K562 (cell line): ENCODE measurements around the gene TUT4. TPM values are rescaled to one million over a fixed set of nuclear protein-coding genes. Genes with fewer than 3 reads are reported as not detected.
A peak's percentile ranks its signal among the peaks of the same experiment; 100 is the strongest.

Experiments used
- ATAC-seq: fragments of 200-7000 bp; cut with Tn5 transposase; 3 replicates; pipeline ENCODE4 v1.9.1; 2020; ENCODE audit warnings: moderate library complexity
- BruUV-seq: library from RNA; stranded (reverse); fragments of 400-500 nt; replicated peaks from 2 replicates; lab custom pipeline; 2021; lab: Mats Ljungman, UMichigan
- CTCF ChIA-PET: fragments of 300-600 bp; formaldehyde crosslinking; extraction: SDS; loops from one replicate; lab custom pipeline; 2021; ENCODE audit warnings: low intra/inter-chr PET ratio; lab: Yijun Ruan, JAX
- POLR2A ChIA-PET: fragments of 300-600, 350-650 bp; sonication (Branson Sonifier 250); formaldehyde crosslinking; extraction: SDS; loops from one replicate; lab custom pipeline; 2021; ENCODE audit warnings: antibody characterized with exemption, inconsistent platforms; lab: Yijun Ruan, JAX
- DNase-seq, 4 experiments: peaks; one replicate each; pipeline versions ENCODE4 v3.0.0 to v3.0.0-alpha.2; 2011 to 2018; ENCODE audit warnings: low spot score in 3 of 4, mixed read lengths in 3 of 4; ENCODE audit errors: extremely low read depth in 1 of 4
- FAIRE-seq: peaks from 2 replicates; lab custom pipeline; 2011; peaks lifted over from hg19 to GRCh38; lab: Jason Lieb, UNC
- H2AFZ ChIP-seq: 2 replicates; pipeline ENCODE4 v1.6.0; 2011; ENCODE audit warnings: low read depth, low read length, control low read depth, inconsistent platforms
- H3K27ac ChIP-seq: fragments of 200-600 bp; 3 replicates; pipeline ENCODE4 v1.8.0; 2011; ENCODE audit warnings: low read depth, mild to moderate bottlenecking, control low read depth, inconsistent platforms, low read length, moderate library complexity, mixed read lengths; ENCODE audit errors: extremely low read depth
- H3K27me3 ChIP-seq, 2 experiments: fragments of 300-600 bp in 1 of 2; 2 replicates in 1 of 2; 3 replicates in 1 of 2; pipeline versions ENCODE4 v1.6.0 to v1.8.0; 2011; ENCODE audit warnings: inconsistent platforms in 2 of 2, low read length in 2 of 2, mild to moderate bottlenecking in 1 of 2, mixed read lengths in 1 of 2, moderate library complexity in 1 of 2; ENCODE audit not compliant: control insufficient read depth in 2 of 2, insufficient read depth in 2 of 2
- H3K36me3 ChIP-seq: fragments of 300-600 bp; 3 replicates; pipeline ENCODE4 v1.8.0; 2011; ENCODE audit warnings: mild to moderate bottlenecking, low read length, inconsistent platforms; ENCODE audit not compliant: control insufficient read depth, insufficient read depth
- H3K4me1 ChIP-seq, 2 experiments: fragments of 200-600 bp in 1 of 2; replicated peaks in 1 of 2; 2 replicates in 1 of 2; 3 replicates in 1 of 2; pipeline versions ENCODE4 v1.5.1 to v1.8.0; 2011; ENCODE audit warnings: inconsistent platforms in 2 of 2, low read length in 2 of 2, mild to moderate bottlenecking in 1 of 2, mixed read lengths in 1 of 2, moderate library complexity in 1 of 2; ENCODE audit not compliant: control insufficient read depth in 2 of 2, insufficient read depth in 2 of 2
- H3K4me2 ChIP-seq: 2 replicates; pipeline ENCODE4 v1.6.1; 2011; ENCODE audit warnings: low read length, control low read depth, inconsistent platforms, mixed read lengths; ENCODE audit not compliant: insufficient read depth
- H3K4me3 ChIP-seq: fragments of 200-600 bp; sonication (generic), shearing (Covaris generic); 2 replicates; pipeline ENCODE4 v1.5.1; 2016; ENCODE audit warnings: control low read depth, inconsistent platforms
- H3K79me2 ChIP-seq: fragments of 200-600 bp; 3 replicates; pipeline ENCODE4 v1.8.0; 2011; ENCODE audit warnings: low read length, inconsistent platforms; ENCODE audit not compliant: control insufficient read depth, insufficient read depth
- H3K9ac ChIP-seq, 2 experiments: 2 replicates each; pipeline versions ENCODE4 v1.6.0 to v1.6.1; 2011; ENCODE audit warnings: low read depth in 2 of 2, low read length in 2 of 2, control low read depth in 1 of 2, inconsistent platforms in 1 of 2, mild to moderate bottlenecking in 1 of 2, mixed read lengths in 1 of 2; ENCODE audit not compliant: insufficient read depth in 1 of 2
- H3K9me1 ChIP-seq: one replicate; pipeline ENCODE4 v1.6.0; 2011; ENCODE audit warnings: inconsistent platforms, mild to moderate bottlenecking, low read length, moderate library complexity; ENCODE audit not compliant: control insufficient read depth, insufficient read depth
- H3K9me3 ChIP-seq: replicated peaks from 2 replicates; pipeline ENCODE4 v1.5.1; 2011; ENCODE audit warnings: low read depth, low read length, inconsistent platforms; ENCODE audit not compliant: control insufficient read depth, insufficient read depth
- H4K20me1 ChIP-seq: replicated peaks from 2 replicates; pipeline ENCODE4 v1.6.1; 2011; ENCODE audit warnings: low read length, inconsistent platforms, mixed read lengths; ENCODE audit not compliant: control insufficient read depth, insufficient read depth
- ARID1B ChIP-seq: fragments of 450-650 bp; IDR thresholded peaks from 2 replicates; pipeline ENCODE4 v1.6.1; 2016; ENCODE audit warnings: antibody characterized with exemption, mild to moderate bottlenecking, inconsistent platforms
- ARNT ChIP-seq, 2 experiments: fragments of 450-650 bp; IDR thresholded peaks; 2 replicates each; pipeline ENCODE4 v1.6.1; 2016; ENCODE audit warnings: mild to moderate bottlenecking in 1 of 2
- CSDE1 ChIP-seq, 2 experiments: fragments of 450-650 bp; IDR thresholded peaks; 2 replicates each; pipeline ENCODE4 v1.6.1; 2016; ENCODE audit warnings: mild to moderate bottlenecking in 1 of 2
- HDGF ChIP-seq: fragments of 450-650 bp; IDR thresholded peaks from 2 replicates; pipeline ENCODE4 v1.6.1; 2016
- KDM2B ChIP-seq: fragments of 250-450 bp; sonication (Bioruptor Pico); IDR thresholded peaks from 2 replicates; pipeline ENCODE4 v1.8.0; 2021; ENCODE audit warnings: mild to moderate bottlenecking, moderate library complexity
- MGA ChIP-seq: fragments of 450-650 bp; IDR thresholded peaks from 2 replicates; pipeline ENCODE4 v1.6.1; 2016; ENCODE audit warnings: mild to moderate bottlenecking, moderate library complexity
- MIER1 ChIP-seq: fragments of 450-650 bp; IDR thresholded peaks from 2 replicates; pipeline ENCODE4 v1.6.1; 2016; ENCODE audit warnings: antibody characterized with exemption, mild to moderate bottlenecking, low read depth
- SMARCA5 ChIP-seq: fragments of 450-650 bp; IDR thresholded peaks from 2 replicates; pipeline ENCODE4 v1.6.1; 2016
- SRSF7 ChIP-seq: fragments of 200-400 bp; formaldehyde crosslinking; optimal IDR thresholded peaks from 2 replicates; pipeline ENCODE3; 2017; ENCODE audit warnings: mild to moderate bottlenecking, low read depth, low read length
- TOE1 ChIP-seq, 2 experiments: fragments of 450-650 bp in 1 of 2; sonication (generic) in 1 of 2; formaldehyde crosslinking in 1 of 2; IDR thresholded peaks; 2 replicates each; pipeline versions ENCODE4 v1.7.1 to v1.8.0; 2016 to 2022; ENCODE audit warnings: borderline replicate concordance in 2 of 2, mild to moderate bottlenecking in 2 of 2, antibody characterized with exemption in 1 of 2, inconsistent platforms in 1 of 2, low read depth in 1 of 2, missing genetic modification reagents in 1 of 2, moderate library complexity in 1 of 2
- ZC3H4 ChIP-seq: sonication (generic); formaldehyde crosslinking; IDR thresholded peaks from 2 replicates; pipeline ENCODE4 v1.9.0; 2021; ENCODE audit warnings: missing genetic modification reagents, borderline replicate concordance
- ZNF408 ChIP-seq: fragments of 250-450 bp; sonication (Bioruptor Pico); IDR thresholded peaks from 2 replicates; pipeline ENCODE4 v1.4.0; 2020; ENCODE audit warnings: low read depth, mild to moderate bottlenecking, moderate library complexity
- WGBS: fragments of 100-300 bp; shearing (Covaris generic); methylation state at CpG from one replicate; pipeline ENCODE4 v1.1.6; 2016; ENCODE audit warnings: low coverage, mixed read lengths; ENCODE audit not compliant: insufficient coverage; ENCODE audit errors: missing lambda C conversion rate; 5-methylcytosine and 5-hydroxymethylcytosine counted together
- in situ Hi-C: fragments of 300-500 bp; cut with MboI; formaldehyde crosslinking; loops from 4 replicates; pipeline ENCODE4 v1.15.0; 2018; ENCODE audit warnings: inconsistent platforms, mixed read lengths
- intact Hi-C: fragments of 100-400 bp; cut with micrococcal nuclease; formaldehyde crosslinking; loops from 2 replicates; pipeline ENCODE4 v1.14.2; 2022
- polyA plus RNA-seq, 8 experiments: library from polyadenylated mRNA; depleted of rRNA in 4 of 8; stranded (reverse) in 5 of 8; unstranded in 3 of 8; fragments of >200 nt; fragmentation: Nextera tagmentation in 2 of 8; fragmentation: Illumina TruSeq in 1 of 8; extraction: Ambion mirVana in 2 of 8; extraction: Trizol in 1 of 8; gene quantifications; 2 replicates each; pipeline versions ENCODE4 v1.2.1 to v1.2.3, GENCODE V29; 2011 to 2014; ENCODE audit warnings: inconsistent platforms in 1 of 8, missing spikeins in 1 of 8
- total RNA-seq, 7 experiments: library from RNA; depleted of rRNA in 6 of 7; stranded (reverse); fragments of >200 nt in 6 of 7; fragmentation: Illumina TruSeq in 2 of 7; extraction: Trizol in 2 of 7; gene quantifications; 2 replicates each; pipeline versions ENCODE4 v1.2.1 to v1.2.3, GENCODE V29; 2011 to 2021; ENCODE audit warnings: low replicate concordance in 1 of 7

Gene TUT4
- total and polyA plus RNA-seq, 9 of the 15 experiments (the other 6 are each of a cell fraction or from before 2014, with no cell fraction given): 15.8 to 53.5 (median 36.7) TPM

- CTCF ChIA-PET: interaction anchor here (0.6 to 1.2 kb wide), 3 partner anchors 163 to 281 kb away, joined by 3 to 5 read pairs (median 3); no protein-coding TSS in a partner anchor
- peak overlapping the region; percentile 98 to 99 for H3K9ac ChIP-seq
- peak overlapping the region; percentile 97 for H2AFZ ChIP-seq
- H3K36me3 ChIP-seq: peaks cover 75% of the 10 kb centered on the region
- H3K4me3 ChIP-seq: peak overlapping the region; percentile 80
- H4K20me1 ChIP-seq: peaks cover 6% of the 10 kb centered on the region; the same call in 1 of the 2 replicates
- intact Hi-C loops: loop anchor here (5.0 kb wide), 3 partner anchors 162 to 277 kb away; no protein-coding TSS in a partner anchor
- under 1% methylated on average over 8 of the region's 8 CpGs for WGBS
- POLR2A ChIA-PET: interaction anchor here (0.7 to 6.6 kb wide), 19 partner anchors 8 to 526 kb away, joined by 3 to 58 read pairs (median 5); partner anchors contain the start of genes CC2D1B and COA7
- in situ Hi-C loops: loop anchor here (10.0 kb wide), 1 partner anchor 280 kb away; no protein-coding TSS in a partner anchor
- DNase-seq: no peak
- peaks cover 80% of the 10 kb centered on the region for H3K79me2 ChIP-seq
- H3K9me1 ChIP-seq: peaks cover 3% of the 10 kb centered on the region
- H3K4me1 ChIP-seq: peaks cover 12 to 27% of the 10 kb centered on the region in 2 experiments; a peak in 4 of 5 replicates
- no peaks in the 10 kb centered on the region for H3K27me3 ChIP-seq
- BruUV-seq: no TSS peak
- ATAC-seq: no peak
- no peak for FAIRE-seq
- peak overlapping the region; percentile 98 for H3K4me2 ChIP-seq
- no peaks in the 10 kb centered on the region for H3K9me3 ChIP-seq
- peak overlapping the region; percentile 98 for H3K27ac ChIP-seq
- TF ChIP-seq SRSF7: no peak
- no peak for TF ChIP-seq MIER1
- TF ChIP-seq CSDE1 (IDR thresholded peaks at IDR 0.05): no peak
- TF ChIP-seq ZNF408: no peak
- TF ChIP-seq ZC3H4 (CRISPR knock-in tag): no peak
- TF ChIP-seq ARNT (IDR thresholded peaks at IDR 0.05): 0 out of 4 replicates have a peak, but pooled peaks of 1 of the 2 experiments have one; percentile 3
- TF ChIP-seq HDGF: 0 out of 2 replicates have a peak, but pooled peaks have one; percentile 38
- 0 out of 2 replicates have a peak, but pooled peaks have one; percentile 5 for TF ChIP-seq MGA
- TF ChIP-seq ARID1B: 0 out of 2 replicates have a peak, but pooled peaks have one; percentile 5
- TF ChIP-seq KDM2B (CRISPR knock-in tag): 0 out of 2 replicates have a peak, but pooled peaks have one; percentile 6
- no peak for TF ChIP-seq SMARCA5
- peak; percentile 21; the same call in 1 of the 2 replicates for TF ChIP-seq TOE1 (IDR thresholded peaks at IDR 0.05; ENCODE audit: borderline replicate concordance)
- no peak for TF ChIP-seq TOE1 (CRISPR knock-in tag; IDR thresholded peaks at IDR 0.05; ENCODE audit: borderline replicate concordance, low read depth)
Measured at GRCh38 chr1:52404975-52405338, 147.9 kb downstream of the TUT4 start.
